Muscle of back (tissue), 10 donors: ENCODE data around the gene YWHAG. TPM values are rescaled to one million over a fixed set of nuclear protein-coding genes. Genes with fewer than 3 reads are reported as not detected.

Experiments
- polyA plus RNA-seq, 10 donors: library from polyadenylated mRNA; unstranded; fragments of 120-200 nt; gene quantifications; one replicate each; pipeline ENCODE4 v1.2.1, GENCODE V29; 2013; ENCODE audit not compliant: insufficient read length in 10 of 10

YWHAG gene
- polyA plus RNA-seq, 10 donors = 146 to 214 (median 169) TPM

Other genes starting within 250 kb of the YWHAG start
- under 1 TPM; 0.35 to 0.71 (median 0.48) TPM for gene SRRM3, start 157.1 kb downstream of the YWHAG start, polyA plus RNA-seq
- gene HSPB1, start 56.3 kb downstream of the YWHAG start, polyA plus RNA-seq = 1,000 to 10,000 TPM in 9 of 10 donors, 100 to 1,000 TPM in 1; 954 to 1,773 (median 1,274) TPM
- 1 to 10 TPM in 5 of 10 donors, under 1 TPM in 5; 0.43 to 1.9 (median 0.95) TPM for gene SSC4D, start 50.7 kb upstream of the YWHAG start, polyA plus RNA-seq
- 1 to 10 TPM in 8 of 10 donors, under 1 TPM in 2; 0.52 to 8.5 (median 1.6) TPM for gene ZP3, start 66.0 kb upstream of the YWHAG start, polyA plus RNA-seq
- 1 to 10 TPM; 5.3 to 9.3 (median 7.2) TPM for gene DTX2, start 102.7 kb upstream of the YWHAG start, polyA plus RNA-seq
- 1 to 10 TPM in 1 of 10 donors, under 1 TPM in 7, not detected in 2; 0.12 to 6.6 (median 0.39) TPM for gene UPK3B, start 151.6 kb upstream of the YWHAG start, polyA plus RNA-seq
- 1 to 10 TPM in 9 of 10 donors, under 1 TPM in 1; 0.70 to 5.4 (median 1.6) TPM for gene SPDYE16, start 184.3 kb upstream of the YWHAG start, polyA plus RNA-seq